K562 (cell line): ENCODE results near the gene AGAP3. TPM values are rescaled to one million over a fixed set of nuclear protein-coding genes. Genes with fewer than 3 reads are reported as not detected.

ENCODE experiments used
- ATF1 ChIP-seq, 2 experiments: fragments of 450-650 bp in 1 of 2; IDR thresholded peaks; 2 replicates each; pipeline ENCODE4 v1.6.1; 2016; ENCODE audit warnings: missing compliant biosample characterization in 1 of 2, missing genetic modification characterization in 1 of 2
- BRD9 ChIP-seq: fragments of 450-650 bp; IDR thresholded peaks from 2 replicates; pipeline ENCODE4 v1.6.1; 2018; ENCODE audit warnings: low read depth; ENCODE audit not compliant: partially characterized antibody
- CXXC5 ChIP-seq: fragments of 250-450 bp; sonication (Bioruptor Pico); IDR thresholded peaks from 2 replicates; pipeline ENCODE4 v1.8.0; 2022; ENCODE audit warnings: inconsistent platforms, mild to moderate bottlenecking, moderate library complexity
- DMBX1 ChIP-seq: fragments of 250-450 bp; sonication (Bioruptor Pico); IDR thresholded peaks from 2 replicates; pipeline ENCODE4 v1.8.0; 2022; ENCODE audit warnings: inconsistent platforms, mild to moderate bottlenecking, moderate library complexity, borderline replicate concordance
- E2F5 ChIP-seq: sonication (generic); formaldehyde crosslinking; IDR thresholded peaks from 2 replicates; pipeline ENCODE4 v1.8.0; 2022; ENCODE audit warnings: mild to moderate bottlenecking, missing genetic modification reagents
- ERF ChIP-seq: fragments of 450-650 bp; formaldehyde crosslinking; IDR thresholded peaks from 2 replicates; pipeline ENCODE4 v1.4.0; 2020; ENCODE audit warnings: mild to moderate bottlenecking, mixed read lengths
- FOXP1 ChIP-seq: sonication (generic); formaldehyde crosslinking; IDR thresholded peaks from 2 replicates; pipeline ENCODE4 v1.8.0; 2022; ENCODE audit warnings: mild to moderate bottlenecking, missing genetic modification reagents
- HOXB6 ChIP-seq: fragments of 250-450 bp; sonication (Bioruptor Pico); IDR thresholded peaks from 2 replicates; pipeline ENCODE4 v1.5.1; 2022; ENCODE audit warnings: mild to moderate bottlenecking, borderline replicate concordance
- IRF9 ChIP-seq: fragments of 450-650 bp; IDR thresholded peaks from 2 replicates; pipeline ENCODE4 v1.6.1; 2016; ENCODE audit warnings: missing biosample characterization, missing genetic modification characterization
- JUN ChIP-seq, 2 experiments: sonication (generic) in 1 of 2; formaldehyde crosslinking in 1 of 2; IDR thresholded peaks; 2 replicates each; pipeline versions ENCODE4 v1.6.1 to v1.8.0; 2012 to 2022; ENCODE audit warnings: borderline replicate concordance in 2 of 2, mild to moderate bottlenecking in 2 of 2, improper control_type of control experiment in 1 of 2, low read depth in 1 of 2, low read length in 1 of 2, missing genetic modification reagents in 1 of 2
- MAFF ChIP-seq: IDR thresholded peaks from 2 replicates; pipeline ENCODE4 v1.6.1; 2012; ENCODE audit warnings: low read length, improper control_type of control experiment
- MECOM ChIP-seq: fragments of 250-450 bp; sonication (Bioruptor Pico); IDR thresholded peaks from 2 replicates; pipeline ENCODE4 v1.8.0; 2022; ENCODE audit warnings: inconsistent platforms
- NCOA1 ChIP-seq: fragments of 450-650 bp; IDR thresholded peaks from 2 replicates; pipeline ENCODE4 v1.6.1; 2016; ENCODE audit warnings: low read depth
- NR2F6 ChIP-seq: fragments of 450-650 bp; formaldehyde crosslinking; IDR thresholded peaks from 2 replicates; pipeline ENCODE4 v1.4.0; 2020; ENCODE audit warnings: mild to moderate bottlenecking
- POLR2A ChIP-seq: fragments of 450-650 bp; conservative IDR thresholded peaks from 2 replicates; pipeline ENCODE4 v1.6.1; 2016
- TBL1XR1 ChIP-seq, 2 experiments: IDR thresholded peaks; 2 replicates each; pipeline ENCODE4 v1.6.1; 2012; ENCODE audit warnings: improper control_type of control experiment in 2 of 2, low read length in 2 of 2, mild to moderate bottlenecking in 1 of 2
- TCF7L2 ChIP-seq: fragments of 150-350 bp; IDR thresholded peaks from 2 replicates; pipeline ENCODE4 v1.6.1; 2016; ENCODE audit warnings: low read depth, mild to moderate bottlenecking, low read length, moderate library complexity
- ZMIZ1 ChIP-seq, 2 experiments: fragments of 150-350 bp in 1 of 2; IDR thresholded peaks; 2 replicates each; pipeline ENCODE4 v1.6.1; 2012 to 2016; ENCODE audit warnings: low read depth in 2 of 2, low read length in 2 of 2, mild to moderate bottlenecking in 1 of 2, moderate library complexity in 1 of 2
- ZNF121 ChIP-seq: sonication (generic); formaldehyde crosslinking; conservative IDR thresholded peaks from 2 replicates; pipeline ENCODE4 v1.8.0; 2022; ENCODE audit warnings: missing genetic modification reagents
- ZNF512 ChIP-seq: IDR thresholded peaks from 2 replicates; pipeline ENCODE4 v1.6.1; 2016; ENCODE audit warnings: missing genetic modification characterization, missing compliant biosample characterization
- ZNF583 ChIP-seq: fragments of 250-450 bp; sonication (Bioruptor Pico); IDR thresholded peaks from 2 replicates; pipeline ENCODE4 v1.4.0; 2020
- ZNF780A ChIP-seq: fragments of 250-450 bp; sonication (Bioruptor Pico); IDR thresholded peaks from 2 replicates; pipeline ENCODE4 v1.5.0; 2021; ENCODE audit warnings: mild to moderate bottlenecking
- polyA plus RNA-seq, 8 experiments: library from polyadenylated mRNA; depleted of rRNA in 4 of 8; stranded (reverse) in 5 of 8; unstranded in 3 of 8; fragments of >200 nt; fragmentation: Nextera tagmentation in 2 of 8; fragmentation: Illumina TruSeq in 1 of 8; extraction: Ambion mirVana in 2 of 8; extraction: Trizol in 1 of 8; gene quantifications; 2 replicates each; pipeline versions ENCODE4 v1.2.1 to v1.2.3, GENCODE V29; 2011 to 2014; ENCODE audit warnings: inconsistent platforms in 1 of 8, missing spikeins in 1 of 8
- total RNA-seq, 7 experiments: library from RNA; depleted of rRNA in 6 of 7; stranded (reverse); fragments of >200 nt in 6 of 7; fragmentation: Illumina TruSeq in 2 of 7; extraction: Trizol in 2 of 7; gene quantifications; 2 replicates each; pipeline versions ENCODE4 v1.2.1 to v1.2.3, GENCODE V29; 2011 to 2021; ENCODE audit warnings: low replicate concordance in 1 of 7

The AGAP3 gene
- total and polyA plus RNA-seq, 9 of the 15 experiments (the other 6 are each of a cell fraction or from before 2014, with no cell fraction given) = 3.4 to 208 (median 62.2) TPM

- TF ChIP-seq IRF9 (tag) (no peak), MECOM (CRISPR knock-in tag) (no peak), NR2F6 (0 out of 2 replicates have a peak, but pooled peaks have one; percentile 81), ZNF512 (no peak), ZMIZ1 (IDR thresholded peaks at IDR 0.05; ENCODE audit: low read depth in 2 of 2, low read length in 2 of 2) (no peak), ATF1 (CRISPR knock-in tag; IDR thresholded peaks at IDR 0.05) (no peak), ATF1 (tag; IDR thresholded peaks at IDR 0.05) (peak; percentile 86), ERF (CRISPR knock-in tag) (peak; percentile 15; the same call in 1 of the 2 replicates), POLR2A (peak; percentile 95), BRD9 (no peak), FOXP1 (CRISPR knock-in tag) (no peak), HOXB6 (CRISPR knock-in tag) (peak; percentile 50; the same call in 1 of the 2 replicates), JUN (IDR thresholded peaks at IDR 0.05; ENCODE audit: borderline replicate concordance, low read depth, low read length) (peak; percentile 39; the same call in 1 of the 2 replicates), JUN (CRISPR knock-in tag; IDR thresholded peaks at IDR 0.05; ENCODE audit: borderline replicate concordance) (0 out of 2 replicates have a peak, but pooled peaks have one; percentile 30), CXXC5 (CRISPR knock-in tag) (peak; percentile 97), NCOA1 (no peak), TCF7L2 (no peak), ZNF121 (CRISPR knock-in tag) (no peak), TBL1XR1 (IDR thresholded peaks at IDR 0.05; ENCODE audit: low read length in 2 of 2) (peak; percentile 20 to 81; a peak in 3 of 4 replicates), E2F5 (no peak), ZNF780A (CRISPR knock-in tag) (no peak), ZNF583 (peak; percentile 10; the same call in 1 of the 2 replicates), MAFF (no peak), DMBX1 (CRISPR knock-in tag) (no peak)
Observed at GRCh38 chr7:151080522-151081169, 5.6 kb upstream of the AGAP3 start, which contains the start of gene FASTK (continued).
